DMS 273 (cell line): Measurements from ENCODE around the gene LINC01488.

Experiments
- DNase-seq: peaks from one replicate; lab custom pipeline; 2025; ENCODE audit not compliant: unreplicated experiment; lab: John Stamatoyannopoulos, UW

The LINC01488 gene

GRCh38 chr11:69524291-69524882 lies 42.9 kb downstream of the LINC01488 start:
- no peak for DNase-seq

- no peak for DNase-seq
Observed at GRCh38 chr11:69524991-69525411, 43.5 kb downstream of the LINC01488 start.

GRCh38 chr11:69525516-69526452 lies 44.3 kb downstream of the LINC01488 start:
- no peak for DNase-seq

- no peak for DNase-seq
Observed at GRCh38 chr11:69526453-69526810, 45.0 kb downstream of the LINC01488 start.

GRCh38 chr11:69529001-69529400 lies 47.5 kb downstream of the LINC01488 start:
- no peak for DNase-seq

- no peak for DNase-seq
Observed at GRCh38 chr11:69530278-69531070, 49.0 kb downstream of the LINC01488 start.

- no peak for DNase-seq
Observed at GRCh38 chr11:69531071-69531716, 49.7 kb downstream of the LINC01488 start.

GRCh38 chr11:69531717-69532088 lies 50.2 kb downstream of the LINC01488 start:
- no peak for DNase-seq

- no peak for DNase-seq
Observed at GRCh38 chr11:69533296-69534165, 52.1 kb downstream of the LINC01488 start.

- no peak for DNase-seq
Observed at GRCh38 chr11:69534166-69534530, 52.7 kb downstream of the LINC01488 start.

- no peak for DNase-seq
Observed at GRCh38 chr11:69535908-69536307, 54.4 kb downstream of the LINC01488 start.

GRCh38 chr11:69536406-69536805 lies 54.9 kb downstream of the LINC01488 start:
- DNase-seq: no peak

- DNase-seq: no peak
Observed at GRCh38 chr11:69537126-69537525, 55.7 kb downstream of the LINC01488 start.

- no peak for DNase-seq
Observed at GRCh38 chr11:69537855-69538640, 56.6 kb downstream of the LINC01488 start.

GRCh38 chr11:69538854-69539253 lies 57.4 kb downstream of the LINC01488 start:
- DNase-seq: no peak

- no peak for DNase-seq
Observed at GRCh38 chr11:69539416-69540117, 58.1 kb downstream of the LINC01488 start.

- DNase-seq: peak; percentile 7
Observed at GRCh38 chr11:69540118-69541000, 58.9 kb downstream of the LINC01488 start.

- DNase-seq: no peak
Observed at GRCh38 chr11:69541001-69541285, 59.5 kb downstream of the LINC01488 start.
